SK-N-SH (cell line): ENCODE measurements around the gene ARHGAP10. TPM values are rescaled to one million over a fixed set of nuclear protein-coding genes. Genes with fewer than 3 reads are reported as not detected.
A peak's percentile ranks its signal among the peaks of the same experiment; 100 is the strongest.

Experiments used
- ELF1 ChIP-seq: IDR thresholded peaks from 2 replicates; pipeline ENCODE4 v1.4.0; 2012
- EP300 ChIP-seq, 2 experiments: IDR thresholded peaks; 2 replicates each; pipeline versions ENCODE4 v1.4.0 to v1.6.1; 2012; ENCODE audit warnings: borderline replicate concordance in 1 of 2, low read depth in 1 of 2, low read length in 1 of 2
- MXI1 ChIP-seq: IDR thresholded peaks from 2 replicates; pipeline ENCODE4 v1.6.1; 2012; ENCODE audit warnings: mild to moderate bottlenecking, low read depth, low read length, improper control_type of control experiment
- NFIC ChIP-seq: IDR thresholded peaks from 2 replicates; pipeline ENCODE4 v1.4.0; 2012; ENCODE audit warnings: borderline replicate concordance
- POLR2AphosphoS5 ChIP-seq: IDR thresholded peaks from 2 replicates; pipeline ENCODE4 v1.6.1; 2012; ENCODE audit warnings: low read depth, low read length
- RAD21 ChIP-seq: IDR thresholded peaks from 2 replicates; pipeline ENCODE4 v1.6.1; 2012; ENCODE audit warnings: mild to moderate bottlenecking, low read length
- TAF1 ChIP-seq: IDR thresholded peaks from 2 replicates; pipeline ENCODE4 v1.6.1; 2012; ENCODE audit warnings: low read depth, mild to moderate bottlenecking, low read length, moderate library complexity, borderline replicate concordance
- TCF12 ChIP-seq: IDR thresholded peaks from 2 replicates; pipeline ENCODE4 v1.4.0; 2012
- polyA plus RNA-seq, 3 experiments: library from polyadenylated mRNA; depleted of rRNA; stranded (reverse); fragments of >200 nt; gene quantifications; 2 replicates each; pipeline ENCODE4 v1.2.3, GENCODE V29; 2012
- TF ChIP-seq, protein P1 (sequence below): IDR thresholded peaks from 2 replicates; pipeline ENCODE4; 2012
- TF ChIP-seq, protein P2 (sequence below): IDR thresholded peaks from 2 replicates; pipeline ENCODE4 v1.4.0; 2012; ENCODE audit warnings: low read depth, borderline replicate concordance
- TF ChIP-seq, protein P3 (sequence below): IDR thresholded peaks from 2 replicates; pipeline ENCODE4 v1.6.1; 2012; ENCODE audit warnings: mild to moderate bottlenecking, low read depth, low read length, moderate library complexity
- TF ChIP-seq, protein P4 (sequence below): IDR thresholded peaks from 2 replicates; pipeline ENCODE4 v1.4.0; 2012; ENCODE audit warnings: low read depth, borderline replicate concordance
- TF ChIP-seq, protein P5 (sequence below): fragments of 150-350 bp; IDR thresholded peaks from 2 replicates; pipeline ENCODE4 v1.6.1; 2016; ENCODE audit warnings: mild to moderate bottlenecking, low read depth, low read length

The ARHGAP10 gene
- polyA plus RNA-seq, 1 of the 3 experiments (the other 2 are of a cell fraction): 15.1 TPM

DNA sequence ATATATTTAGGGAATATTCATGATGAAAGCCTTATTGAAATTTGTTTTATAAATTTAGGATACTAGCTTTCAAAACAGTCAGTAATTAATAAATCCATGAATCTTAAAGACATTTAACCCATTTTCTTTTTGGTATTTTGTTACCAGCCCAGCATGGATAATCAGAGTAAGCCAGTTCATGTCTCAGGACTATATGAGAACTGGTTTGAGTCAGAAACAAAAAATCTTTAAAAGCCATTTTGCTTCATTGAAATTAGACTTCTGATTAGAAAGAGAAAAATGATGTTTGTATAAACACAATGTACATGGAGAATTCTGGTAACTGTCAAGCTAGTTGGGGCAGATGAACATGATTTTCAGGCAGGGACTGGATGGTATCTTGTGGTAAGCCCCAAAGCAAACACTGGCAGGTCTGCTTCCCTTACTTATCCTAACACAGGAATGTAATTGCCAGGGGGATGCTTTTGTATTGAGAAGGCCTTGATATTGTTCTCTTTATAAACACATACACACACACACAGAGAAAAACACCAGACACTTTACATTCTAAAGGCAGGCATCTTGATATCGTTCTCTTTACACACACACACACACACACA, 9.4 kb downstream of the ARHGAP10 start (continued):
- TF ChIP-seq, protein P1, sequence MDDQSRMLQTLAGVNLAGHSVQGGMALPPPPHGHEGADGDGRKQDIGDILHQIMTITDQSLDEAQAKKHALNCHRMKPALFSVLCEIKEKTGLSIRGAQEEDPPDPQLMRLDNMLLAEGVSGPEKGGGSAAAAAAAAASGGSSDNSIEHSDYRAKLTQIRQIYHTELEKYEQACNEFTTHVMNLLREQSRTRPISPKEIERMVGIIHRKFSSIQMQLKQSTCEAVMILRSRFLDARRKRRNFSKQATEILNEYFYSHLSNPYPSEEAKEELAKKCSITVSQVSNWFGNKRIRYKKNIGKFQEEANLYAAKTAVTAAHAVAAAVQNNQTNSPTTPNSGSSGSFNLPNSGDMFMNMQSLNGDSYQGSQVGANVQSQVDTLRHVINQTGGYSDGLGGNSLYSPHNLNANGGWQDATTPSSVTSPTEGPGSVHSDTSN: peak; percentile 87
- TF ChIP-seq TCF12: peak; percentile 92
- TF ChIP-seq, protein P2, sequence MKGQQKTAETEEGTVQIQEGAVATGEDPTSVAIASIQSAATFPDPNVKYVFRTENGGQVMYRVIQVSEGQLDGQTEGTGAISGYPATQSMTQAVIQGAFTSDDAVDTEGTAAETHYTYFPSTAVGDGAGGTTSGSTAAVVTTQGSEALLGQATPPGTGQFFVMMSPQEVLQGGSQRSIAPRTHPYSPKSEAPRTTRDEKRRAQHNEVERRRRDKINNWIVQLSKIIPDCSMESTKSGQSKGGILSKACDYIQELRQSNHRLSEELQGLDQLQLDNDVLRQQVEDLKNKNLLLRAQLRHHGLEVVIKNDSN: no peak
- peak; percentile 73 for TF ChIP-seq POLR2AphosphoS5
- TF ChIP-seq, protein P3, sequence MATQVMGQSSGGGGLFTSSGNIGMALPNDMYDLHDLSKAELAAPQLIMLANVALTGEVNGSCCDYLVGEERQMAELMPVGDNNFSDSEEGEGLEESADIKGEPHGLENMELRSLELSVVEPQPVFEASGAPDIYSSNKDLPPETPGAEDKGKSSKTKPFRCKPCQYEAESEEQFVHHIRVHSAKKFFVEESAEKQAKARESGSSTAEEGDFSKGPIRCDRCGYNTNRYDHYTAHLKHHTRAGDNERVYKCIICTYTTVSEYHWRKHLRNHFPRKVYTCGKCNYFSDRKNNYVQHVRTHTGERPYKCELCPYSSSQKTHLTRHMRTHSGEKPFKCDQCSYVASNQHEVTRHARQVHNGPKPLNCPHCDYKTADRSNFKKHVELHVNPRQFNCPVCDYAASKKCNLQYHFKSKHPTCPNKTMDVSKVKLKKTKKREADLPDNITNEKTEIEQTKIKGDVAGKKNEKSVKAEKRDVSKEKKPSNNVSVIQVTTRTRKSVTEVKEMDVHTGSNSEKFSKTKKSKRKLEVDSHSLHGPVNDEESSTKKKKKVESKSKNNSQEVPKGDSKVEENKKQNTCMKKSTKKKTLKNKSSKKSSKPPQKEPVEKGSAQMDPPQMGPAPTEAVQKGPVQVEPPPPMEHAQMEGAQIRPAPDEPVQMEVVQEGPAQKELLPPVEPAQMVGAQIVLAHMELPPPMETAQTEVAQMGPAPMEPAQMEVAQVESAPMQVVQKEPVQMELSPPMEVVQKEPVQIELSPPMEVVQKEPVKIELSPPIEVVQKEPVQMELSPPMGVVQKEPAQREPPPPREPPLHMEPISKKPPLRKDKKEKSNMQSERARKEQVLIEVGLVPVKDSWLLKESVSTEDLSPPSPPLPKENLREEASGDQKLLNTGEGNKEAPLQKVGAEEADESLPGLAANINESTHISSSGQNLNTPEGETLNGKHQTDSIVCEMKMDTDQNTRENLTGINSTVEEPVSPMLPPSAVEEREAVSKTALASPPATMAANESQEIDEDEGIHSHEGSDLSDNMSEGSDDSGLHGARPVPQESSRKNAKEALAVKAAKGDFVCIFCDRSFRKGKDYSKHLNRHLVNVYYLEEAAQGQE: no peak
- no peak for TF ChIP-seq MXI1
- TF ChIP-seq TAF1: no peak
- no peak for TF ChIP-seq ELF1
- TF ChIP-seq, protein P4, sequence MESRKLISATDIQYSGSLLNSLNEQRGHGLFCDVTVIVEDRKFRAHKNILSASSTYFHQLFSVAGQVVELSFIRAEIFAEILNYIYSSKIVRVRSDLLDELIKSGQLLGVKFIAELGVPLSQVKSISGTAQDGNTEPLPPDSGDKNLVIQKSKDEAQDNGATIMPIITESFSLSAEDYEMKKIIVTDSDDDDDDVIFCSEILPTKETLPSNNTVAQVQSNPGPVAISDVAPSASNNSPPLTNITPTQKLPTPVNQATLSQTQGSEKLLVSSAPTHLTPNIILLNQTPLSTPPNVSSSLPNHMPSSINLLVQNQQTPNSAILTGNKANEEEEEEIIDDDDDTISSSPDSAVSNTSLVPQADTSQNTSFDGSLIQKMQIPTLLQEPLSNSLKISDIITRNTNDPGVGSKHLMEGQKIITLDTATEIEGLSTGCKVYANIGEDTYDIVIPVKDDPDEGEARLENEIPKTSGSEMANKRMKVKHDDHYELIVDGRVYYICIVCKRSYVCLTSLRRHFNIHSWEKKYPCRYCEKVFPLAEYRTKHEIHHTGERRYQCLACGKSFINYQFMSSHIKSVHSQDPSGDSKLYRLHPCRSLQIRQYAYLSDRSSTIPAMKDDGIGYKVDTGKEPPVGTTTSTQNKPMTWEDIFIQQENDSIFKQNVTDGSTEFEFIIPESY: no peak
- no peak for TF ChIP-seq RAD21
- TF ChIP-seq, protein P5, sequence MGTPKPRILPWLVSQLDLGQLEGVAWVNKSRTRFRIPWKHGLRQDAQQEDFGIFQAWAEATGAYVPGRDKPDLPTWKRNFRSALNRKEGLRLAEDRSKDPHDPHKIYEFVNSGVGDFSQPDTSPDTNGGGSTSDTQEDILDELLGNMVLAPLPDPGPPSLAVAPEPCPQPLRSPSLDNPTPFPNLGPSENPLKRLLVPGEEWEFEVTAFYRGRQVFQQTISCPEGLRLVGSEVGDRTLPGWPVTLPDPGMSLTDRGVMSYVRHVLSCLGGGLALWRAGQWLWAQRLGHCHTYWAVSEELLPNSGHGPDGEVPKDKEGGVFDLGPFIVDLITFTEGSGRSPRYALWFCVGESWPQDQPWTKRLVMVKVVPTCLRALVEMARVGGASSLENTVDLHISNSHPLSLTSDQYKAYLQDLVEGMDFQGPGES: no peak
- peak; percentile 50 to 76; a peak in 3 of 4 replicates for TF ChIP-seq EP300 (IDR thresholded peaks at IDR 0.05; ENCODE audit: borderline replicate concordance in 1 of 2, low read depth in 1 of 2, low read length in 1 of 2)
- peak; percentile 18; the same call in 1 of the 2 replicates for TF ChIP-seq NFIC
